C4-2B (cell line): ENCODE measurements around the gene DUS3L.

ENCODE experiments used
- H3K27ac ChIP-seq: fragments of 450-650 bp; 2 replicates; pipeline ENCODE4 v1.5.1; 2017
- ZFX ChIP-seq: fragments of 450-650 bp; IDR thresholded peaks from 2 replicates; pipeline ENCODE4 v1.6.1; 2017
- TF ChIP-seq, protein P1 (sequence below): fragments of 450-650 bp; conservative IDR thresholded peaks from 2 replicates; pipeline ENCODE4 v1.5.1; 2017; ENCODE audit warnings: mild to moderate bottlenecking

DUS3L gene

DNA sequence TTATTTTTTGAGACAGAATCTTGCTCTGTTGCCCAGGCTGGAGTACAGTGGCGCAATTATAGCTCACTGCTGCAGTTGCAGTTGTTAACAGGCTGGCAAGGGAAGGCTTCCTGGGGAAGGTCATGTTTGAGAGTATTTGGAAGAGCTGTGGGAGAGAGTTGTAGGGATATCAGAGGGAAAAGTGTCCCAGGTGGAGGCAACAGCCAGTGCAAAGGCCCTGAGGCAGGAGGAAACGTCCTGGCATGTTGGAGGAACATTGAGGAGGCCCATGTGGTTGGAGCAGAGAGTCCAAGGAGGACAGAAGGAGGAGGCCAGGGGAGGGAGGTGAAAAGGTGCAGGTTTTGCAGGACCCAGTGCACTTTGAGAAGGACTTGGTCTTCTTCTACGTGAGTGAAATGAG, 2.2 kb upstream of the DUS3L start:
- H3K27ac ChIP-seq: no peak overlapping the region
- TF ChIP-seq ZFX: no peak
- TF ChIP-seq, protein P1, sequence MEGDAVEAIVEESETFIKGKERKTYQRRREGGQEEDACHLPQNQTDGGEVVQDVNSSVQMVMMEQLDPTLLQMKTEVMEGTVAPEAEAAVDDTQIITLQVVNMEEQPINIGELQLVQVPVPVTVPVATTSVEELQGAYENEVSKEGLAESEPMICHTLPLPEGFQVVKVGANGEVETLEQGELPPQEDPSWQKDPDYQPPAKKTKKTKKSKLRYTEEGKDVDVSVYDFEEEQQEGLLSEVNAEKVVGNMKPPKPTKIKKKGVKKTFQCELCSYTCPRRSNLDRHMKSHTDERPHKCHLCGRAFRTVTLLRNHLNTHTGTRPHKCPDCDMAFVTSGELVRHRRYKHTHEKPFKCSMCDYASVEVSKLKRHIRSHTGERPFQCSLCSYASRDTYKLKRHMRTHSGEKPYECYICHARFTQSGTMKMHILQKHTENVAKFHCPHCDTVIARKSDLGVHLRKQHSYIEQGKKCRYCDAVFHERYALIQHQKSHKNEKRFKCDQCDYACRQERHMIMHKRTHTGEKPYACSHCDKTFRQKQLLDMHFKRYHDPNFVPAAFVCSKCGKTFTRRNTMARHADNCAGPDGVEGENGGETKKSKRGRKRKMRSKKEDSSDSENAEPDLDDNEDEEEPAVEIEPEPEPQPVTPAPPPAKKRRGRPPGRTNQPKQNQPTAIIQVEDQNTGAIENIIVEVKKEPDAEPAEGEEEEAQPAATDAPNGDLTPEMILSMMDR: no peak

DNA sequence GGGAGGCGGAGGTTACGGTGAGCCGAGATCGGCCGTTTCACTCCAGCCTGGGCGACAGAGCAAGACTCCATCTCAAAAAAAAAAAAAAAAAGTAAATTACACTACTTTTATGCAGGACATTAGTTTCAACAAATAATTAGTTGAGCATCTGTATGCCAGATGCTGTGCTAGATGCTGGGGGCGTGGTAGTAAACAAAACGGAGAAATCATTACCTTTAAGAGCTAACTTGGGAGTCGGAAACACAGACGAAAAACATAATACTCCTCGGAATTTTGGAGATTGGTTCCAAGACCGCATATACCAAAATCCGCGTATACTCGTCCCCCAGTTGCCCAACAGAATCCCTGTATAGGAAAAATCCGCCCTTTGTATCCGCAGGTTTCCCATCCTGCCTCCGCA, 1.3 kb upstream of the DUS3L start:
- H3K27ac ChIP-seq: no peak overlapping the region
- TF ChIP-seq ZFX: no peak
- TF ChIP-seq, protein P1: no peak

DNA sequence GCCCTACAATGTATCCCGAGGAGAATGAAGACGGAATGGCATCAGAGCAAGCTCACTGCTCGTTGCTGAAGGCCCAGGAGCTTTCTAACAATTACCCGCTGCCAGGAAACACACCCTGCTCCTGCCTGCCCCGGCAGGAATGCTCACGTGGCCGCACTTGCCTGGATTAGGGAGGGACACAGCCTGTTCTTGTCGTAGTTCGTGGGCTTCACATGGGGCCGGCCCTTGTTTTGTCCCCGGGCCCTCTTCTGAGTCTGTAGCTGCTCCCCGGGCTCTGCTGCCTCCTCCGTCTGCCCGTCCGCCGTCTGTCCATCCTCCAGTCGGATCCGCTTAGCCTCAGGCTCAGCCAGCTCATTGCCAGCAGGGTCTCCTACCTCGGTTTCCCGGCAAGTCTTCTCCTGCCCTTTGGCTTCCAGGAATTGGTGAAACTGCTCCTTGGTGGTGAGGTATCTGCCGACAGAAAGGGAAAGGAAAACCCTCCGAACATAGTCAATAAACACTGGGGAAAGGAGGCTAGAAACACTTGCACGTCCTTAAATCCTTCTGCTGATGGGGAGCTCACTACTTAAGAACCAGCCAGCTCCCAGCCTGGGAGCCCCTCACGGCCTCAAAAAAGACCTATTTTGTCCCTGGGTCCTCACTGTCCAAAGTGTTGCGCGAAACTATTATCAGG, 941 bp downstream of the DUS3L start:
- TF ChIP-seq, protein P1: no peak
- TF ChIP-seq ZFX: no peak
- peak overlapping the region; percentile 92 for H3K27ac ChIP-seq

DNA sequence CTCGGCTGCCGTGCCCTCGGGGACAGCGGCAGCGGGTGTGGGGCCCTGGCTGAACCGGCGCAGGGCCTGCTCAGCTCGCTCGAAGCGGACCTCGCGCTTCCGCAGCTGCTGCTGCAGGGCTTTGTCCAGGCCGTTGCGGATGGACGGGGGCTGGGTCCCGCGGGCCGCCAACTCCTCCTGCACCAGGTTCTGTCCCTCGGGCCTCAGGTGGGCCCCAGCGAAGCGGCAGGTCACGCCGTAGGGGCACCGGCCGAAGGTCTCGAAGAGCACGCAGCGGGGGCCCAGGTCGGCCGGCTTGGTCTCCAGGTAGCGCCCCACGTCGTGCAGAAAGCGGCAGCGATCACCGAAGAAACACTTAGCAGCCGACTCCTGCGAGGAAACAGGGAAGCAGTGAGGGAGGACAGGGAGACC, 1.6 kb downstream of the DUS3L start:
- no peak for TF ChIP-seq ZFX
- TF ChIP-seq, protein P1: no peak
- no peak overlapping the region for H3K27ac ChIP-seq

DNA sequence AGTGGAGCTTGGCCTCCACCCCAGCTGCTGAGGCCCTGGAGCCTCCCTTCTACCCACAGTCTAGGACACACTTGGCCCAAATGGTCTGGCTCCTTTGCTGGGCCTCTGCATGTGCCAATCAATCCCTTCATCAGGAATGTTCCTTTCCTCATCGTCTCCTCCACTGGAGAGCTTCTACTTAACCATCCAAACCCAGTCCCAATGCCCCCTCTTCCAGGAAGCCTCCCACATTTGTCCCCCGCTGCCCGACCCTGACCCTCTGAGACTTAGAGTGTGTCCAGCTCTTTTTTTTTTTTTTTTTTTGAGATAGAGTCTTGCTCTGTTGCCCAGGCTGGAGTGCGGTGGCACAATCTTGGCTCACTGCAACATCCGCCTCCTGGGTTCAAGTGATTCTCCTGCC, 2.5 kb downstream of the DUS3L start:
- TF ChIP-seq ZFX: no peak
- TF ChIP-seq, protein P1: no peak
- no peak overlapping the region for H3K27ac ChIP-seq

DNA sequence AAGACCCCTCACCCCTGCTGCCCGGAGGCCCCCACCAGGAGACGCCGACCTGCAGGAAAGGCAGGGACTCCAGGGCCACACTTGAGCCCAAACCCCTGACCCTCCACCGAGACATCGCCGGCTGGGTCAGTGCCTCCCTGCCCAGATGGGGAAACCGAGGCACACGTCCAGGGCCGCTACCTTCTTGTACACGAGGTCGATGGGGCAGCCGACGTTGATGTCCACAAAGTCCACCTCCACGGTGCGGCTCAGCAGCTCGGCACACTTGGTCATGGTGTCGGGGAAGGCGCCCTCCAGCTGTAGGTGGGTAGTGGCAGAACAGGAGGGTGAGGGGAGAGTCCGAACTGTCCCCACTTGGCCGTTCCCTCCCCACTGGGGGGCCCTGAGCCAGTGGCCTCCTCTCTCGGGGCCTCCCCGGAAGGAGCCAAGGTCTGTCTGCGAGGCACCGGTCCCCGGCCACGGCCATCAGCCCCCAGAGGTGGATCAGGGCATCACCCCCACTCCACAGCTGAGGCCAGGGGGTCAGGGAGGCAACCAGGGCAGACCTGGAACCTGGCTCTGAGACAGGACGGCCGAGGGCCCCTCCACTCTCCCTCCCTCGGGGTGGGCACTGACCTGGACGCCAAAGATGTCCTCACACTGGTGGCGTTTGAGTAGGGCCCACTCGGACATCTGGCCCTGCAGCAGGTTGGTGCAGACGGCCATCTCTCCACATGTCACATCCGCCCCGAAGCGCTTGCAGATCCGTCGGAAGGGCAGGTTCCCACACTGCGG, 3.4 kb downstream of the DUS3L start:
- no peak for TF ChIP-seq ZFX
- TF ChIP-seq, protein P1: no peak
- H3K27ac ChIP-seq: no peak overlapping the region

DNA sequence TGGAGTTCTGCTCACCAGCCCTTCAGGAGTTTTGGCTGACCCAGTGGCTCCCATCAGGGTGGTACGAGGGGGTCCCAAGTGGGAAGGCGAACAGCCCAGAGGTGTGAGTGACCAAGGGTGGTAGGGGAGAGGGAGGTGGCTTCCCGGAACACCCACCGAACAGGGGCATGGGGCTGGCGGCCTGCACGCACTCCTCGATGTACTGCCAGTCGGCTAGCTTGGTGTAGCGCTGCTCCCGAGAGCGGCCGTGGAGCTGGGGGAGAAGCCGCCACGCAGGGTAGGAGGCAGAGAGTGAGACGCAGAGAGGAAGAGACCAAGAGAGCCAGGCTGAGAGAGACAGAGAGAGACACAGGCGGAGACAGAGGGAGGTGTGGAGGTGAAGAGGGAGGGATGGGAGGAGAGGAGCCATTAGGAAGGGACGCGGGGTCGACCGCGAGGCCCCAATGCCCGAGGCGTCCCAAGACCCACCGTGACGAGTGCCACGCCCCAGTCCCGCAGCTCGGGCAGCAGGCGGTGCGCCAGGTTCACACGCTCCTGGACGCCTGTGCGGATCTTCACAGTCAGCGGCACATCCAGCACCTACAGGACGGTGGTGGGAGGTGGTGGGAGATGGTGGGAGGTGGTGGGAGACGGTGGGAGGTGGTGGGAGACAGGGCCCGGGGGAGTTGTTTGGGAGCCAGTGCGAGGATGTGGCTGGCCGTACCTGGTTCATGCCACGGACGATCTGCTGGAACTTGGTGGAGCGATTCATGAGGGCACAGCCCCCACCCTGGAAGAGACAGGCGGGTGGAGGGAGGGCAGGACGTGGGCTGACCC, 4.2 kb downstream of the DUS3L start:
- no peak overlapping the region for H3K27ac ChIP-seq
- TF ChIP-seq, protein P1: no peak
- no peak for TF ChIP-seq ZFX
